SH-SY5Y (cell line): ENCODE data around the gene XNDC1N.

ENCODE experiments used
- GATA2 ChIP-seq: IDR thresholded peaks from 2 replicates; pipeline ENCODE4 v1.6.1; 2011; ENCODE audit warnings: mild to moderate bottlenecking, low read depth, low read length
- GATA3 ChIP-seq: IDR thresholded peaks from 2 replicates; pipeline ENCODE4 v1.6.1; 2011; ENCODE audit warnings: low read depth, mild to moderate bottlenecking, low read length, moderate library complexity

The XNDC1N gene

GRCh38 chr11:71940561-71941219, 12.3 kb upstream of the XNDC1N start:
- no peak for TF ChIP-seq GATA3
- no peak for TF ChIP-seq GATA2

GRCh38 chr11:71937826-71938225, 9.4 kb upstream of the XNDC1N start:
- TF ChIP-seq GATA2, result no peak
- no peak for TF ChIP-seq GATA3

- TF ChIP-seq GATA3, result no peak
- TF ChIP-seq GATA2, result no peak
Observed at GRCh38 chr11:71936825-71937224, 8.4 kb upstream of the XNDC1N start.

GRCh38 chr11:71935338-71935925, 7.0 kb upstream of the XNDC1N start:
- TF ChIP-seq GATA3, result no peak

- TF ChIP-seq GATA2, result no peak
- TF ChIP-seq GATA3, result no peak
Observed at GRCh38 chr11:71934213-71934612, 5.8 kb upstream of the XNDC1N start.

GRCh38 chr11:71933141-71933933, 4.9 kb upstream of the XNDC1N start:
- TF ChIP-seq GATA3, result no peak
- TF ChIP-seq GATA2, result no peak

GRCh38 chr11:71931245-71931602, 2.8 kb upstream of the XNDC1N start:
- no peak for TF ChIP-seq GATA3
- no peak for TF ChIP-seq GATA2

GRCh38 chr11:71930556-71931244, 2.3 kb upstream of the XNDC1N start:
- TF ChIP-seq GATA3 (no peak), GATA2 (no peak)

- TF ChIP-seq GATA2 (no peak), GATA3 (no peak)
Observed at GRCh38 chr11:71929491-71929890, 1.1 kb upstream of the XNDC1N start.

GRCh38 chr11:71928737-71929443, 496 bp upstream of the XNDC1N start, which contains the start of gene RNF121:
RNF121 (plus strand) TSS chr11:71929046; CDS start chr11:71929062, 16 bp downstream.
- TF ChIP-seq GATA2 (no peak), GATA3 (no peak)

- TF ChIP-seq GATA3 (no peak), GATA2 (no peak)
Observed at GRCh38 chr11:71917646-71918140, 10.7 kb downstream of the XNDC1N start.

GRCh38 chr11:71914617-71915189, 13.7 kb downstream of the XNDC1N start:
- TF ChIP-seq GATA3 (no peak), GATA2 (no peak)

GRCh38 chr11:71913756-71914526, 14.5 kb downstream of the XNDC1N start:
- TF ChIP-seq GATA2, result no peak
- TF ChIP-seq GATA3, result no peak
